ENCODE results near the gene ANP32A.

DNA sequence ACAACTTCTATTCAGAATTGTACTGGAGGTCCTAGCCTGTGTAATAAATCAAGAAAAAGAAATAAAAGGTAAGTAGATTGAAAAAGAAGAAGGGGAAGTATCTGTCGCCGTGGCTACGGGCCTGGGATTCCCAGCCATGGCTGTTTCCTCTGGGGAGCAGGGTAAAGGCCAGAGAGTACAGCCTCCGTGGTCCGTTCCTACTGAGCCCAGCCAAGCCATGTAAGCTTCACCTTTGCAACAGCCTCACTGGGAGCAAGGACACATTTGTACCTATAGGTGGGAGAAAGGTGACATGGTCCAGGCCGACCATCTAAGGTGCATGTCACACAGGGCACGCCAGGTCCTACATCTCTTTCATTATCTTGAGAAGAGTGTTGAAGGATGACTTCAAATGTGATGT is 71.3 kb downstream of the ANP32A start:
- TF ChIP-seq CTCF (IDR thresholded peaks at IDR 0.05; ENCODE audit: borderline replicate concordance, extremely low read depth, low read length, poor library complexity, severe bottlenecking), result no peak
- no peak for TF ChIP-seq EZH2 (IDR thresholded peaks at IDR 0.05; ENCODE audit: borderline replicate concordance, low read depth, low read length, severe bottlenecking)

All from DND-41 (cell line).